SU-DHL-6 (cell line): ENCODE results near the gene ADM2.

Experiments used
- EZH2phosphoT487 ChIP-seq: fragments of 200-600 bp; sonication (generic), shearing (Covaris generic); conservative IDR thresholded peaks from 2 replicates; pipeline ENCODE4 v1.6.1; 2018; ENCODE audit warnings: mild to moderate bottlenecking, antibody characterized with exemption, low read length, moderate library complexity, mixed read lengths
- TF ChIP-seq, protein P1 (sequence below): fragments of 200-600 bp; sonication (generic); IDR thresholded peaks from one replicate; pipeline ENCODE4 v1.5.1; 2017; ENCODE audit warnings: antibody characterized with exemption, mild to moderate bottlenecking, low read length, moderate library complexity; ENCODE audit not compliant: insufficient read depth, poor library complexity, severe bottlenecking

DNA sequence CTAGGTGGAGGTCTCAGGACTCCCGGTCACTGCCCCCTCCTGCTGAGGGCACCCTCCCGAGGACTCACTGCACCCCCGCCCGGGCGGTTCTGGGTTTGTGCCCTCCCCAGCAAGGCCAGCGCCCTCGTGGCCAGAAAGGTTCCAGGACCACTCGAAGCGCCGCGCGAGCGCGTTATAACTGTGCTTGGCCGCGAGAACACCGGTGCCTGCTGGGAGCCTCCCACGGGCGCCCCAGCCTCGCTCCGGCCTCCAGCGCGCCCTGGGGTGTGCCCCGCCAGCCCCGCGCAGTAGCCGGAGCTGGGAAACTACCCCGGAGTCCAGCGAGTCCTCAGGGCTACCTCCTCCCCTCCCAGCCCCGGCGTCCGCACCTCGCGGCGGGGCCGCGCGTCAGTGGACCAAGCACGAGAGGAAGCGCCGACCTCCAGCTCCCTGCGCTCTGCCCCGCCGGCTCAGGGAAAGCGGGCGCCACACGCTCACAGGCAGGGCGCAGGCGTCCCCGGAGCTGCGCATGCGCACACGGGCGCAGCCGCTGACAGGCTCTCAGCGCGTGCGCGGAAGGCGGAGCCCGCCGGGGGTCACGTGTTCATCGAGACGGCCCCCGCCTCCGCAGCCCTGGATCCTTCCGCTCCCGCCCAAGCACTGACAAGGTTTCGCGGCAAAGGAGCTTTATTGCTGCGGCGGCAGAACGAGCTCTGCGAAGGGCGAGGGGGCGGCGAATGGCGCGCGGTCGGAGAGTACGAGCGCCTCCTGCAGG, 43.9 kb downstream of the ADM2 start, which contains the start of gene SCO2:
- TF ChIP-seq, protein P1, sequence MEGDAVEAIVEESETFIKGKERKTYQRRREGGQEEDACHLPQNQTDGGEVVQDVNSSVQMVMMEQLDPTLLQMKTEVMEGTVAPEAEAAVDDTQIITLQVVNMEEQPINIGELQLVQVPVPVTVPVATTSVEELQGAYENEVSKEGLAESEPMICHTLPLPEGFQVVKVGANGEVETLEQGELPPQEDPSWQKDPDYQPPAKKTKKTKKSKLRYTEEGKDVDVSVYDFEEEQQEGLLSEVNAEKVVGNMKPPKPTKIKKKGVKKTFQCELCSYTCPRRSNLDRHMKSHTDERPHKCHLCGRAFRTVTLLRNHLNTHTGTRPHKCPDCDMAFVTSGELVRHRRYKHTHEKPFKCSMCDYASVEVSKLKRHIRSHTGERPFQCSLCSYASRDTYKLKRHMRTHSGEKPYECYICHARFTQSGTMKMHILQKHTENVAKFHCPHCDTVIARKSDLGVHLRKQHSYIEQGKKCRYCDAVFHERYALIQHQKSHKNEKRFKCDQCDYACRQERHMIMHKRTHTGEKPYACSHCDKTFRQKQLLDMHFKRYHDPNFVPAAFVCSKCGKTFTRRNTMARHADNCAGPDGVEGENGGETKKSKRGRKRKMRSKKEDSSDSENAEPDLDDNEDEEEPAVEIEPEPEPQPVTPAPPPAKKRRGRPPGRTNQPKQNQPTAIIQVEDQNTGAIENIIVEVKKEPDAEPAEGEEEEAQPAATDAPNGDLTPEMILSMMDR: no peak
- TF ChIP-seq EZH2phosphoT487: no peak
